ENCODE data around the gene OR13C9. TPM values are rescaled to one million over a fixed set of nuclear protein-coding genes. Genes with fewer than 3 reads are reported as not detected.

OR13C9 gene
- total RNA-seq, result not detected in 2 replicates

GRCh38 chr9:104618104-104618503 is at the start of gene OR13C9:
Gene OR13C9 (minus strand): TSS chr9:104618204. CDS start chr9:104618204, 0 bp downstream.

GRCh38 chr9:104605527-104605926 is 12.5 kb downstream of the OR13C9 start, which contains the start of gene OR13C2:
Gene OR13C2 (minus strand): TSS chr9:104605627. CDS start chr9:104605627, 0 bp downstream.

GRCh38 chr9:104599313-104599712 is 18.7 kb downstream of the OR13C9 start, which contains the start of gene OR13C5:
Gene OR13C5 (minus strand): TSS chr9:104599413. CDS start chr9:104599413, 0 bp downstream.

GRCh38 chr9:104568868-104569267 is 49.1 kb downstream of the OR13C9 start, which contains the start of gene OR13C8:
Gene OR13C8 (plus strand): TSS chr9:104569168. CDS start chr9:104569168, 0 bp downstream.

Other genes with a start within 250 kb of the OR13C9 start
- not detected in 2 replicates for gene OR13F1, start 113.9 kb downstream of the OR13C9 start, total RNA-seq
- not detected in 2 replicates for gene OR13C4, start 91.0 kb downstream of the OR13C9 start, total RNA-seq
- gene OR13C3, start 81.3 kb downstream of the OR13C9 start, total RNA-seq, result not detected in 2 replicates
- gene OR13C8, start 49.0 kb downstream of the OR13C9 start, total RNA-seq, result not detected in 2 replicates
- gene OR13C5, start 18.8 kb downstream of the OR13C9 start, total RNA-seq, result not detected in 2 replicates
- not detected in 2 replicates for gene OR13C2, start 12.6 kb downstream of the OR13C9 start, total RNA-seq
- gene OR13D1, start 76.3 kb upstream of the OR13C9 start, total RNA-seq, result not detected in 2 replicates
- gene NIPSNAP3A, start 129.5 kb upstream of the OR13C9 start, total RNA-seq, result 24.3 and 49.5 TPM in 2 replicates
- 0.39 and 0.65 TPM in 2 replicates for gene NIPSNAP3B, start 145.9 kb upstream of the OR13C9 start, total RNA-seq

All from placental epithelial cell (primary cell).